Adrenal gland (tissue), 12 donors: Measurements from ENCODE around the gene TBL3. TPM values are rescaled to one million over a fixed set of nuclear protein-coding genes. Genes with fewer than 3 reads are reported as not detected.
A peak's percentile ranks its signal among the peaks of the same experiment; 100 is the strongest.
"Not testable (repeated sequence)": the region's sequence is repeated elsewhere in the genome, so short reads cannot be mapped to it uniquely, and the experiment has no call there.

ENCODE experiments used
- DNase-seq, 7 donors: peaks; one replicate each; pipeline ENCODE4 v3.0.0-alpha.2; 2019 to 2020
- H3K27ac ChIP-seq, 5 donors: fragments of 200-600 bp; sonication (generic) in 4 of 5; 1 replicate in 3 of 5; 2 replicates in 2 of 5; pipeline versions ENCODE4 v1.5.1 to v1.8.0; 2016 to 2020; ENCODE audit warnings: mild to moderate bottlenecking in 1 of 5
- H3K27me3 ChIP-seq: fragments of 200-600 bp; 2 replicates; pipeline ENCODE4 v1.8.0; 2021
- H3K36me3 ChIP-seq, 2 donors: fragments of 200-600 bp; replicated peaks in 1 of 2; 1 replicate in 1 of 2; 2 replicates in 1 of 2; pipeline versions ENCODE4 v1.5.1 to v1.8.0; 2018 to 2022
- H3K4me1 ChIP-seq, 2 donors: fragments of 200-600 bp; replicated peaks in 1 of 2; 1 replicate in 1 of 2; 2 replicates in 1 of 2; pipeline versions ENCODE4 v1.5.1 to v1.8.0; 2018 to 2021
- H3K4me3 ChIP-seq, 4 donors: fragments of 200-600 bp; sonication (generic) in 3 of 4; one replicate each; pipeline ENCODE4 v1.5.1; 2016 to 2018
- H3K9me3 ChIP-seq, 3 donors: fragments of 200-600 bp; sonication (generic) in 1 of 3; replicated peaks in 1 of 3; 1 replicate in 2 of 3; 2 replicates in 1 of 3; pipeline versions ENCODE4 v1.5.1 to v1.8.0; 2016 to 2021
- POLR2A ChIP-seq, 2 donors: fragments of 450-650 bp; IDR thresholded peaks; one replicate each; pipeline ENCODE4 v1.6.1; 2017; ENCODE audit warnings: antibody characterized with exemption in 2 of 2, mild to moderate bottlenecking in 2 of 2, moderate library complexity in 1 of 2
- WGBS, 4 donors: extraction: QIAGEN DNeasy Blood & Tissue Kit in 2 of 4; methylation state at CpG; one replicate each; pipeline versions ENCODE4 v1.1.5 to v1.1.7; 2013 to 2017; 5-methylcytosine and 5-hydroxymethylcytosine counted together
- intact Hi-C, 2 donors: fragments of 100-400 bp; cut with DNase I; formaldehyde crosslinking; loops; one replicate each; pipeline versions ENCODE4 v1.14.1 to v1.15.0; 2022 to 2023
- polyA plus RNA-seq, 3 donors: library from polyadenylated mRNA; stranded (reverse); fragments of 200-250 nt in 2 of 3; fragments of 350-450 nt in 1 of 3; fragmentation: Illumina TruSeq in 1 of 3; extraction: RNeasy Lipid Tissue Mini Kit (QIAGEN cat#74804) in 1 of 3; gene quantifications; one replicate each; pipeline ENCODE4 v1.2.3, GENCODE V29; 2013 to 2014
- total RNA-seq, 9 donors: library from RNA; depleted of rRNA in 4 of 9; stranded (reverse); fragments of >200 nt in 4 of 9; fragments of 120-200 nt in 1 of 9; fragmentation: NEBNext Ultra II Directional in 1 of 9; extraction: Animal tissue kit (Norgen Biotek cat#: 25700) in 1 of 9; gene quantifications; one replicate each; pipeline versions ENCODE4 v1.1.0 to v1.2.4, GENCODE V29; 2013 to 2023
- TF ChIP-seq, protein P1 (sequence below), 6 experiments: fragments of 450-650 bp in 4 of 6; fragments of 200-600 bp in 2 of 6; sonication (generic) in 1 of 6; IDR thresholded peaks; 1 replicate in 5 of 6; 2 replicates in 1 of 6; pipeline versions ENCODE4 v1.5.1 to v1.8.0; 2016 to 2021; ENCODE audit warnings: antibody characterized with exemption in 6 of 6, mild to moderate bottlenecking in 2 of 6, moderate library complexity in 1 of 6
- donor health status: healthy with polysubstance abuse.
- donor health status: Bipolar disorder and iron deficiency.
- donor health status: DM: yes; HTN: yes; CAD: no.
- donor health status: DM: no; HTN: no; CAD: no.
- donor health status: DM: no; HTN: no; CAD: no.
- donor health status: DM: yes; HTN: yes; CAD: no.

The TBL3 gene
- total and polyA plus RNA-seq, 12 donors: 10.8 to 137 (median 36.2) TPM

- Histone ChIP-seq H3K27me3 (no peaks in the 10 kb centered on the region), H3K9me3 (no peaks in the 10 kb centered on the region), H3K4me1 (peaks cover 24 to 34% of the 10 kb centered on the region in 2 donors), H3K27ac (peak within 1 kb of the TSS; percentile 62 to 87 (median 84)), H3K4me3 (peak within 1 kb of the TSS; percentile 42 to 94 (median 84)), H3K36me3 (no peaks in the 10 kb centered on the region)
- 3 to 14% (median 5%) methylated on average over 7 to 52 of the region's 52 CpGs for WGBS, 4 donors
- peak; percentile 75 to 85 (median 79) for DNase-seq
- intact Hi-C loops: loop anchor here in 1 of 2 donors (5.0 kb wide), 1 partner anchor 142 kb away; no protein-coding TSS in a partner anchor
- TF ChIP-seq, protein P1, sequence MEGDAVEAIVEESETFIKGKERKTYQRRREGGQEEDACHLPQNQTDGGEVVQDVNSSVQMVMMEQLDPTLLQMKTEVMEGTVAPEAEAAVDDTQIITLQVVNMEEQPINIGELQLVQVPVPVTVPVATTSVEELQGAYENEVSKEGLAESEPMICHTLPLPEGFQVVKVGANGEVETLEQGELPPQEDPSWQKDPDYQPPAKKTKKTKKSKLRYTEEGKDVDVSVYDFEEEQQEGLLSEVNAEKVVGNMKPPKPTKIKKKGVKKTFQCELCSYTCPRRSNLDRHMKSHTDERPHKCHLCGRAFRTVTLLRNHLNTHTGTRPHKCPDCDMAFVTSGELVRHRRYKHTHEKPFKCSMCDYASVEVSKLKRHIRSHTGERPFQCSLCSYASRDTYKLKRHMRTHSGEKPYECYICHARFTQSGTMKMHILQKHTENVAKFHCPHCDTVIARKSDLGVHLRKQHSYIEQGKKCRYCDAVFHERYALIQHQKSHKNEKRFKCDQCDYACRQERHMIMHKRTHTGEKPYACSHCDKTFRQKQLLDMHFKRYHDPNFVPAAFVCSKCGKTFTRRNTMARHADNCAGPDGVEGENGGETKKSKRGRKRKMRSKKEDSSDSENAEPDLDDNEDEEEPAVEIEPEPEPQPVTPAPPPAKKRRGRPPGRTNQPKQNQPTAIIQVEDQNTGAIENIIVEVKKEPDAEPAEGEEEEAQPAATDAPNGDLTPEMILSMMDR (IDR thresholded peaks at IDR 0.05): peak in 1 of 6 experiments; percentile 5
- peak; percentile 78 to 87 for TF ChIP-seq POLR2A (IDR thresholded peaks at IDR 0.05)
These were observed 38.1 kb downstream of the TBL3 start, which contains the start of gene ZNF598 for GRCh38 chr16:2009791-2010510. TSS of gene ZNF598 (minus strand) at chr16:2009821.

DNA sequence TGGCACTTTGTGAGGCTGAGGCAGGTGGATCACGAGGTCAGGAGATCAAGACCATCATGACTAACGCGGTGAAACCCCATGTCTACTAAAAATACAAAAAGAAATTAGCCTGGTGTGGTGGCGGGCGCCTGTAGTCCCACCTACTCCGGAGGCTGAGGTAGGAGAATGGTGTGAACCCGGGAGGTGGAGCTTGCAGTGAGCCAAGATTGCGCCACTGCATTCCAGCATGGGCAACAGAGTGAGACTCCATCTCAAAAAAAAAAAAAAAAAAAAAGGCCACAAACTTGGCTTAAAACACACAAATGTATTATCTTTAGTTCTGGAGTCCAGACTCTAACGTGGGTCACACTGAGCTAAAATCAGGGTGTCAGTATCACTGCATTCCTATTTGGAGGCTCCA is 39.9 kb downstream of the TBL3 start:
- intact Hi-C loops: not testable (repeated sequence)
- 77 to 93% (median 86%) methylated on average over 9 of the region's 9 CpGs for WGBS, 4 donors

GRCh38 chr16:2013527-2013926 is 41.7 kb downstream of the TBL3 start:
- DNase-seq: no peak
- intact Hi-C loops: no loop called here
- TF ChIP-seq, protein P1 (IDR thresholded peaks at IDR 0.05): no peak
- TF ChIP-seq POLR2A (IDR thresholded peaks at IDR 0.05): no peak

More for the DNA sequence above, 39.9 kb downstream of the TBL3 start:
- H3K4me1 ChIP-seq: peaks cover 24 to 27% of the 10 kb centered on the region in 2 donors
- H3K36me3 ChIP-seq, DNase-seq, H3K27me3 ChIP-seq, H3K9me3 ChIP-seq, H3K4me3 ChIP-seq, H3K27ac ChIP-seq: not testable (repeated sequence)

DNA sequence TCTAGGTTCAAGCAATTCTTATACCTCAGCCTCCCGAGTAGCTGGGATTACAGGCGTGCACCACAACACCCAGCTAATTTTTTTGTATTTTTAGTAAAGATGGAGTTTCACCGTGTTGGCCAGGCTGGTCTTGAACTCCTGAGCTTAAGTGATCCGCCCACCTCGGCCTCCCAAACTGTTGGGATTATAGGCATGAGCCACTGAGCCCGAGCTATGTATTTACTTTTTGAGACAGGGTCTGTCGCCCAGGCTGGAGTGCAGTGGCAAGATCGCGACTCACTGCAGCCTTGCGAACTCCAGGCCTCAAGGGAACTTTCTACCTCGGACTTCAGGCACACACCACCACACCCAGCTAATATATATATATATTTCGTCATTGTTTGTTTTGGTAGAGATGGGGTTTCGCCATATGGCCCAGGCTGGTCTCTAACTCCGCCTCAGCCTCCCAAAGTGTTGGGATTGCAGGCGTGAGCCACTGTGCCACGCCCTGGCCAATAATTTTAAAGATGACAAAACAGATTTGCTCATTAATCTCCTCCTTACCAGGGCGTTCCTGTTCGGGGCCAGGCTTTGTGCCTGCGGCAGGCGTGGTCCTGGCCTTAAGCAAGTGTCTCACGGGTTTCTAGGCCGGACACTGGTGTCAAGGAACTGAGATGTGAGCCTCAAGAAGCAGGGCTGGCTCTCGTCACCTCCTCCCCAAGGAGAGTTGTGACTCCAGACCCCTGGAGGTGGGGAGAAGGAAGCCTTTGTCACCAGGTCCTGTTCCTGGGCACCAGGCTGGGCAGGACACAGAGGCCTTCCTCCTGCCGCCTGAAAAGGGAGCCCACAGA is 43.5 kb downstream of the TBL3 start:
- peaks cover 15% of the 10 kb centered on the region for H3K27me3 ChIP-seq
- TF ChIP-seq, protein P1 (IDR thresholded peaks at IDR 0.05): no peak
- TF ChIP-seq POLR2A (IDR thresholded peaks at IDR 0.05): no peak
- peaks cover 2 to 4% of the 10 kb centered on the region in 2 donors for H3K4me1 ChIP-seq
- no peak for DNase-seq
- 77 to 87% (median 78%) methylated on average over 23 to 24 of the region's 24 CpGs for WGBS, 4 donors
- no peak overlapping the region for H3K4me3 ChIP-seq
- intact Hi-C loops: no loop called here
- H3K9me3 ChIP-seq: no peaks in the 10 kb centered on the region
- H3K27ac ChIP-seq: no peak overlapping the region
- H3K36me3 ChIP-seq: no peaks in the 10 kb centered on the region

More at GRCh38 chr16:2013527-2013926, 41.7 kb downstream of the TBL3 start:
- Histone ChIP-seq H3K36me3 (no peaks in the 10 kb centered on the region), H3K9me3 (no peaks in the 10 kb centered on the region), H3K27me3 (no peaks in the 10 kb centered on the region), H3K27ac (no peak overlapping the region), H3K4me3 (no peak overlapping the region), H3K4me1 (peaks cover 12 to 13% of the 10 kb centered on the region in 2 donors)
- WGBS, 4 donors: 81 to 90% (median 88%) methylated on average over 12 to 15 of the region's 15 CpGs
